GM19035 (cell line): ENCODE data around the gene AGBL1.

ENCODE experiments used
- ATAC-seq: cut with Tn5 transposase; IDR thresholded peaks from one replicate; pipeline ENCODE4 v1.9.1; 2021; ENCODE audit not compliant: unreplicated experiment

AGBL1 gene

GRCh38 chr15:86689006-86689405 lies 609.3 kb downstream of the AGBL1 start:
- ATAC-seq = no peak

- no peak for ATAC-seq
Observed at GRCh38 chr15:86690566-86690965, 610.9 kb downstream of the AGBL1 start.

DNA sequence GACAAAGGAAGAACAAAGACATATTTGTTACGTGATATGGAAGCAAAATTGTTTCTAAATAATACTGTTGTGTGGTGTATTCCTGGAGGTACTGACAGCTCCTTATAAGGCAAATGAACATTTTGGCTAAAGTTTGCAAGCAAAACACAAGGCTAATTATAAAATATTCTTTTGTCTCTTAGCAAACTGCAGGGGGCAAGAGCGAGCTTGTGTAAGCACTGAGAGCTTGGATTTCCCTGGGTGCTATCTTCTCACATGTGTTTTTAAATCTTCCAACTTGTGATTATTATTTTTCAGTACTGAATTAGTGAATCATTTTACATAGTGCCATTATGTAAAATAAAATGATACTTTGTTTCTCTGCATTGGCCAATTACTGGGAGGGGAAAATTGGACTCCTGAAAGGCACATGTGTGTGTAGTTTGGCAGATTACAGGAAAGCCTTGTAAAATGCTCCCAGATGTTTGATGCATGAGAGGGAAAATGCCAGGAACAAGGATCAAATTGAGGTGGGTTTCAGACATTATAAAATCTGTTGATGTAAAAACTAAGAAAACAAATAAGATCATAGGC lies 611.5 kb downstream of the AGBL1 start:
- ATAC-seq = no peak

DNA sequence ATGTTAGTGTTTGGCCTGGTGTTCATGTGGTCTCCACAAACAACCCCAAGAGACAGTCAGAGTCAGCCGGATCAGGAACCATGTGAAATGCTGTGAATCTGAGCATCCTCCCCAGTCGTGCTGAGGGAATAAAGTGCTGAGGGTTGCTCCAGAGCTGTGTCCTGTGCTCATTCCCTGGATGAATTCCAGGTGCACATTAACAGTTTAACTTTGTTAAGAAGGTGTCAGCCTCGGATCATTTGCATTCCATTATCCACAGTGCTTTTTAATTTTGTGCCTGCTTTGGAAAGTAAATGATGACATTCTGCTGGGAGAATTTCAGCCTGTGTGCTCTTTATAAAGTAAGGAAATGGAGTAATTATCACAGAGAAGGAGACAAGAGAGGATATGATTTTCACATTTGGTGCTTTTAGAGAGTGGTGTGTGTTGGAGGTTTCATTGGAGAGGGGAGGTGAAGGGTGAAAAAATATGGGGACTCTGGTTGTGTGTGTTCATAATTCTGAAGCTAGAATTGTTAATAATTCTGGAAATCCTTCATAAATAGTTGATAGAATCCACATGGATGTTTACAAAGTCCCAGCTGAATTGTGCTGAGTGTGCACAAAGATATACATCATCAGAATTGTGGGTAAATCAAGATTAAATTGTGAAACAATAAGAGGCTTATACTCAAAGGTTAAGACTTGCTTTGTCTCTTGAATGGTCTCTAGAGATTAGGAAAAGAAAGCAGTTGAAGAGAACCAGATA lies 621.4 kb downstream of the AGBL1 start:
- ATAC-seq = no peak

DNA sequence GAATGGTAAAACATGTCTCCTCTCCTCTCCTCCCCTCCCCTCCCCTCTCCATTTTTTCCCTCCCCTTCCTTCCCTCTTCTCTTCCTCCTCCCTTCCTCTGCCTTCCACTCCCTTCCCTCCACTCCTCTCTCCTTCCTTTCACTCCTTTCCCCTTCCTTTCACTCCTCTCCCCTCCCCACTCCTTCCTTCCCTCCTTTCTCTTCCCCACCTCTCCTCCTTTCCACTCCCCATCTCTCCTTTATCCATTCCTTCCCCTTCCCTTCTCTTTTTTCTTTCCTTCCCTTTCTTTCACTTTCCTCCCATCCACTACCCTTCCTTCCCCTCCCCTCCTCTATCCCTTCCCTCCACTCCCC lies 621.9 kb downstream of the AGBL1 start:
- ATAC-seq = no peak

- no peak for ATAC-seq
Observed at GRCh38 chr15:86706813-86707212, 627.1 kb downstream of the AGBL1 start.

DNA sequence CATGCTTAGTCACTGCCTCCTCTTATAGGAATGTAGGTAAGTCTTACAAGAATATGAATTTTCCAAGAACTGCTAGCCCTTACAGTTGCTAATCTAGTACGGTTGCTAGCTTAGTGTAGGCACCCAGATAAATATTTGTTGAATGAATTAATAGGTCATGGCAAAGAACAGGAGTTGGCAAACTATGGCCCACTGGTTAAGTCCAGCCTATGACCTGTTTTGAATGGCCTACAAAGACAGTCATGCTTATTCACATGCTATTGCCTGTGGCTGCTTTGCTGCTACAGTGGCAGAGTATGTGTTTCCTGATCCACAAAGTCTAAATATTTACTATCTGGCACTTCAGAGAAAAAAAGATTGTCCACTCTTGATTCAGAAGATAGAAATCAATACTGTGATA lies 631.8 kb downstream of the AGBL1 start:
- no peak for ATAC-seq

- no peak for ATAC-seq
Observed at GRCh38 chr15:86714241-86714640, 634.6 kb downstream of the AGBL1 start.

DNA sequence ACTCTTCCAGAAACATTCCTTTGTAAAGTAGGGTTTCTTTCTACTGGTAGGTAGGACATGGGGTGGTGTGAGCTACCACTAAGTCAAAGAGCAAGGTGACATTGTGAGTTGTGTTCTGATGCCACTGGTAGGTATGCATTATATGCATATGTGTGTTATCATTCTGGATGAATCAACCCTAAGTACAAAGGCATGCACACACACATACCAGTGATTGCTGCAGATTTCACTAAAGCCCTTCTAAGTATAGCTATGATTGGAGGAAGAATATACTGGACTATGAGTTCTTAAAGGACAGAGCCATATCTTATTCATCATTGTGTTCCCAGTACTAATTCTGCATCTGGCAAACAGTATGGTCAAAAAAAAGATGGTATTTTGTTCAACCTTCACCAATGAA lies 646.0 kb downstream of the AGBL1 start:
- no peak for ATAC-seq

GRCh38 chr15:86735247-86736040 lies 655.8 kb downstream of the AGBL1 start:
- ATAC-seq = no peak

- no peak for ATAC-seq
Observed at GRCh38 chr15:86741917-86742316, 662.2 kb downstream of the AGBL1 start.

DNA sequence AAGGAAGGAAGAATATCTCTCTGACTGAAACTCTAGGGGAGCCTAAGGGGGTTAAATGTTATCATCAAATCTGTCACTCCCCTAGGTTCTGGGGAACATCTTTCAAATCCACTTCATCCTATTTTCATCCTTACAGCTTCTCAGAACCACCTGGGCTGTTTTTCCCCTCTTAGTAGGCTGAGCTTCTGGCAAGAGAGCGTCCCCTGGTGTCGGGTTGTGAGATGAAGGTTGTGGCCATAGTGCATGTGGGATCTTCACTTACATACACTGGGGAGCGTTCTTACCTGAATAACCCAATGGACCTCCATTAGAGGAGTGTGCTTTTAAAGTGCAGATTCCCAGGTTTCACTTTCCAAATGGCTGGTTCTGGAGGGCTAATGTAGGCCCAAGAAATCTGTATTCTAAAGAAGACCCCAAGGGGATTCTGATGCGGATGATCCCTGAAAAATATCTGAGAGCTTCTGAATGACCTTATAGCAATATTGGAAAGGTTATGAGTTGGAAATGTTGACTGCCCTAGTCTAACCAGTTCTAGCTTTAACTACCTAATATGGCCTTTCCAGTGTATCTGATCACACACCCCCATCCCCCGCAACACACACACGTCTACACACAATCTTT lies 663.7 kb downstream of the AGBL1 start:
- ATAC-seq = no peak

DNA sequence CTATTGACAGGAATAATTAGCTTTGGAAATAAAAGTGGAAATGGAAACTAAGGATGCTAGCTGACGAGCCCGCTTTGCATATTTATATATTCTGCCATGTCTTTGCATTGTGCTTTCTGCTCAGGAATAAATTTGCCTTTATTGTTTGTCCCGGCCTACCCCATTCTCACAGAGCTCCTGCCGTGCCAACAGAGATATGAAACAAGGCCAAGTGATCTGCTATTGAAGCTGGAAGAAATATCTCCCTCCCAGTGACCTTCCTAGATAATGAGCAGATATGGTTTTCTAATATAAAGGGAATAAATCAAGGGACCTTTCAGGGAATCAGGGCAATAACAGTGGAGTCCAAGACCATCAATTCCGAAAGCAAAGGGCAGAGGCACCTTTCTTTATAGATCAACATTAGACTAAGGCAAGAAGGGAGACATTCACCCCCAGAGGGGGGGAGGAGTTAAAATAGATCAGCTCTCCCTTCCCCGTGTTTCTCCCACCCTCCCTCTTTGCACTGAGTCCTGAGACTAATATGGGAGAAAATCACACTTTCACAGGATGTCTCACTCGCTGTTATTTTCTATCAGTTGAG lies 664.6 kb downstream of the AGBL1 start:
- no peak for ATAC-seq

GRCh38 chr15:86751116-86751515 lies 671.4 kb downstream of the AGBL1 start:
- ATAC-seq = no peak

DNA sequence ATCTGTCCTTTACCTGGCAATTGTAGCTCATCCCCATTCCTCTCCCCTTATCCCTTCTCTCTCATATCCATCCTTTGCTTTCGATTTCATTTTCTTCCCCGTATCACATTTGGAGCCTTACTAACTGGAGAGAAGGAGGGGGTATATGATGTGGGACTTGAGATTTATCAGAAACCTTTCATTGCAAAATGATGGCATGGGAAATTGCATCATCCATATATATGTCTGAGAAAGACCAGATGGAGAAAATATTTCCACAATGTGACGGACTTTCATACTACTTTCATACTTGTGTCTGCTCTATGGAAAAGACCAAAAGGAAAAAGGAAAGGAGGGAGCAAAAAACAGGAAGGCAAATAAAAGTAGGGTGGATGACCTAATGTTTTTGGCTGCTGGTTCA lies 675.2 kb downstream of the AGBL1 start:
- ATAC-seq = no peak

- no peak for ATAC-seq
Observed at GRCh38 chr15:86756688-86757087, 677.0 kb downstream of the AGBL1 start.

DNA sequence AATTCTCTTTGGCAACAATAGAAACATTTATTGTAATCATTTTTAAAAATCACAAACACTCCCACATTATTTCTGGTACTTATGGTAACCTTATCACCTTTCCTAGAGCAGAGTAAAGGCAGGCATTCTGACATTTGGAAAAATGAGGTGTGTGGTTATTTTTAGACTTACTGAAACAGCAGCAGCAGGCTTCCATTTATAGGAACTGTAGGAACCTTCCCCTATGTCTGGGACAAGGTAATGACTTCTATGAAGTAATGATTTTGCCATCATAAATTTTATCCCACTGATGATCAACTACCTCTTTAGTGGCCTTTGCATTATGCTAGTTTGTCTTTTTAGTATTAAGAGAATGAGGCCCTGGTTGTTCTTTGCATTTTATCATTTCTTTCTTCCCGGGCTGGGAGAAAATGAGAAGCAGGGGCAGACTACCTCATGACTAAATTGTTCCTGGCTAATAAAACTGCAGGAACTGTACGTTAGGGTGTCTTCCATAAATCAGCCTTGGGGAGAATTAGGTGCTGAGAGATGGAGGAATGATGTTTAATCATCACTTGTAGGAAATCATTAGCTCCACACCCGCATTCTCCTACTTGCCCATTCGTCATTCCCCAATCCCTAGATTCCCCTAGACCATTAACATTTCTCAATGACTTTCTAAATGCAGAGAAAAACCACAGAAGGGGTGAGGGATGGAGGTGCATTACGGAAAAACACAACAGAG lies 680.3 kb downstream of the AGBL1 start:
- no peak for ATAC-seq

GRCh38 chr15:86762874-86763273 lies 683.2 kb downstream of the AGBL1 start:
- ATAC-seq = no peak

- no peak for ATAC-seq
Observed at GRCh38 chr15:86764021-86764420, 684.4 kb downstream of the AGBL1 start.

- ATAC-seq = no peak
Observed at GRCh38 chr15:86765281-86765680, 685.6 kb downstream of the AGBL1 start.
